ENCODE data around the gene MGAT5.

MGAT5 gene

GRCh38 chr2:134425724-134426496 is 172.0 kb downstream of the MGAT5 start:
- no peak for TF ChIP-seq CTCF (IDR thresholded peaks at IDR 0.05; ENCODE audit: extremely low read depth, missing control alignments)
- DNase-seq (ENCODE audit: low spot score) = no peak

GRCh38 chr2:134426721-134427120 is 172.8 kb downstream of the MGAT5 start:
- no peak for TF ChIP-seq CTCF (IDR thresholded peaks at IDR 0.05; ENCODE audit: extremely low read depth, missing control alignments)

GRCh38 chr2:134429886-134430285 is 176.0 kb downstream of the MGAT5 start:
- DNase-seq (ENCODE audit: low spot score) = no peak
- TF ChIP-seq CTCF (IDR thresholded peaks at IDR 0.05; ENCODE audit: extremely low read depth, missing control alignments) = no peak

More at GRCh38 chr2:134426721-134427120, 172.8 kb downstream of the MGAT5 start:
- no peak for DNase-seq (ENCODE audit: low spot score)

- DNase-seq (ENCODE audit: low spot score) = no peak
These were observed 178.1 kb downstream of the MGAT5 start for GRCh38 chr2:134431838-134432434.

GRCh38 chr2:134432435-134432883 is 178.6 kb downstream of the MGAT5 start:
- DNase-seq (ENCODE audit: low spot score) = no peak
- no peak for TF ChIP-seq CTCF (IDR thresholded peaks at IDR 0.05; ENCODE audit: extremely low read depth, missing control alignments)

More at GRCh38 chr2:134431838-134432434, 178.1 kb downstream of the MGAT5 start:
- no peak for TF ChIP-seq CTCF (IDR thresholded peaks at IDR 0.05; ENCODE audit: extremely low read depth, missing control alignments)

GRCh38 chr2:134433469-134433868 is 179.6 kb downstream of the MGAT5 start:
- DNase-seq (ENCODE audit: low spot score) = no peak
- TF ChIP-seq CTCF (IDR thresholded peaks at IDR 0.05; ENCODE audit: extremely low read depth, missing control alignments) = no peak

- no peak for TF ChIP-seq CTCF (IDR thresholded peaks at IDR 0.05; ENCODE audit: extremely low read depth, missing control alignments)
- no peak for DNase-seq (ENCODE audit: low spot score)
These were observed 180.1 kb downstream of the MGAT5 start for GRCh38 chr2:134433979-134434378.

Data from GM20000 (cell line).